Measurements from ENCODE around the gene VIM. TPM values are rescaled to one million over a fixed set of nuclear protein-coding genes. Genes with fewer than 3 reads are reported as not detected.

The VIM gene
- total RNA-seq, 1 donor from 2014 or later, result 1,350 TPM

DNA sequence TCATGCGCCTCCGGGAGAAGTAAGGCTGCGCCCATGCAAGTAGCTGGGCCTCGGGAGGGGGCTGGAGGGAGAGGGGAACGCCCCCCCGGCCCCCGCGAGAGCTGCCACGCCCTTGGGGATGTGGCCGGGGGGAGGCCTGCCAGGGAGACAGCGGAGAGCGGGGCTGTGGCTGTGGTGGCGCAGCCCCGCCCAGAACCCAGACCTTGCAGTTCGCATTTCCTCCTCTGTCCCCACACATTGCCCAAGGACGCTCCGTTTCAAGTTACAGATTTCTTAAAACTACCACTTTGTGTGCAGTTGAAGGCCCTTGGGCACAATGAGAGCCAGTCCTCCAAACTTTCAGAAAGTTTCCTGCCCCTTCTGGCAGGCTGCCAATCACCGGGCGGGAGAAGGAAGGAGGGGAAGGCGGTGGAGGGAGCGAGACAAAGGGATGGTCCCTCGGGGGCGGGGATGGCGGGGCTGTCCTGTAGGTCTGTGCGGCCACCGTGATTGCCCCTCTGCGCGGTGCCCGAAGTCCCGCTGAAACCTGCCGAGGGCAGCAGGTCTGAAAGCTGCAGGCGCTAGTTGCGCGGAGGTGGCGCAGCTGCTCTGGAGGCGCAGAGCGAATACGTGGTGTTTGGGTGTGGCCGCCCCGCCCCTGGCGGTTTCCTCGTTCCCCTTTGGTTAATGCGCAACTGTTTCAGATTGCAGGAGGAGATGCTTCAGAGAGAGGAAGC, 2.1 kb downstream of the VIM start:
- intact Hi-C loops (cut with micrococcal nuclease), result loop anchor here (1.0 to 10.0 kb wide), 14 partner anchors 27 to 1425 kb away; partner anchors contain the start of genes ARL5B, MINDY3, NSUN6 and RSU1

DNA sequence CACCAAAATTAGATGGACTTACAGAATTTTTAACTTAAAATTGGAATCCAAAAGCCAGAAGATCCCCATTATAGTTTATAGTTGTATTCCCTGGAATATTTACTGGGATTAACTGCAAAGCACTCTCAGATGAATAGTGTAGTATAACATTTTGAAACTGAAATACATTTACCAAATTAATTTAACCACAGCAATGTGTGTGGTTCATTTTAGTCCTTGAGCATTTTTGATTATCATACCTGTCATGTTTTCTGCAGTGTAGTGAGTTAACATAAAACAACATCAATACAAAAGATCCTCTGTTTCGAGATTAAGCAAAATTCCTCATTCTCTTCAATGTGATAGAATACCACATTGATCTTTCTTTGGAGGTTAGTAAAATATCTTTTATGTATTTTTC, 3.7 kb downstream of the VIM start:
- intact Hi-C loops (cut with micrococcal nuclease), result loop anchor here (1.0 to 10.0 kb wide), 3 partner anchors 795 to 1423 kb away; partner anchors contain the start of genes ARL5B, MINDY3 and NSUN6

DNA sequence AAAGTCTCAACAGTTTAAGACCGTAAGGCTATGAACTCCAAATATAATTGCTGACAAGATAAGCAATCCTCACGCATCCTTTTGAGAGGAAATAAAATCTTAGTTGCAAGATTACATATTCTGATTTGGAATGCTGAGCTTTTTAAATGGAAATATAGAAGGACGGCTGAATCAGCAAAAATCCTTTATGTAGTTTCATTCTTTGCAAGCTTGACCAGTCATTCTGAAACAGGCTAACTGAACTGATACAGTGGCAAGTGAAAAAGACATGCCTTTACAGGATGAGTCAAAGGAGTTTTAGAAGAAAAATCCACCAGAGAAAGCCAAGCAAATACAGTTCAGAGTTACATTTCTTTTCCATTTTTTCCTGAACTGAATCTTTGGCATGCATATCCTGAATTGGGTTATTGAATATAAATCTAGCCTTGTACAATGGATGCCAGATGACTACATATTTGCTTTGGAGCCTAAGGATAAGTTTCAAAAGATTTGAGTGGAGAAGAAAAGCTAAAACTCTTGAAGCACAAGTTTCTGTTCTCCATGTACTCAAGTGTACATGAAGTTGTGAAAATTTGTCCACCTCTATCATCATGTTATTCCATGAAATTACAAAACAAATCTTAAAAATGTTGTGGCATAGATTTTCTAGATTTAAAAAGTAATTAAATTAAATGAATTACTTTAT, 4.4 kb downstream of the VIM start:
- intact Hi-C loops (cut with micrococcal nuclease), result loop anchor here (10.0 kb wide), 2 partner anchors 1368 to 1422 kb away; partner anchors contain the start of genes ARL5B, MINDY3 and NSUN6

DNA sequence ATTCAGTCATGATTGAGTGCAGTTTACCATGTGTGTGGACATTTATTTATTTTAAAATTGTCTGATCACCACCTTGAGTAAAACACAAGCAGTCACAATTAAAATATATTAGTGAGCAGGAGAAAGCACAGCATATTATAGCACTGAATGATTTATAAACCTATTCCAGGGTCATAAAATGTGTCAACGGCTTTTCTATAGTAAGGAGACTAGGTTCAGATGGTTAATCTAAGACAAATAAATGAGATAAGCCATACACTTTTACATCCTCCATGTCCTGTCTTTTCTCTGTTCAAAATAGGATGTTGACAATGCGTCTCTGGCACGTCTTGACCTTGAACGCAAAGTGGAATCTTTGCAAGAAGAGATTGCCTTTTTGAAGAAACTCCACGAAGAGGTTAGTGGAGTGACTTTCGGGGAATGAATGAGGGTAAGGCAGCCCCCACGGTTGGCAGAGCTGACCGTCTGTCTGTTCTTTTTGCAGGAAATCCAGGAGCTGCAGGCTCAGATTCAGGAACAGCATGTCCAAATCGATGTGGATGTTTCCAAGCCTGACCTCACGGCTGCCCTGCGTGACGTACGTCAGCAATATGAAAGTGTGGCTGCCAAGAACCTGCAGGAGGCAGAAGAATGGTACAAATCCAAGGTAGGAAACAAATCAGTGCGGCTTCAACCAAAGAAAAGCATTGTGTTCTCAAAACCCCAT, 5.4 kb downstream of the VIM start:
- intact Hi-C loops (cut with micrococcal nuclease), result loop anchor here (10.0 kb wide), 2 partner anchors 1369 to 1421 kb away; partner anchors contain the start of genes ARL5B, MINDY3 and NSUN6

DNA sequence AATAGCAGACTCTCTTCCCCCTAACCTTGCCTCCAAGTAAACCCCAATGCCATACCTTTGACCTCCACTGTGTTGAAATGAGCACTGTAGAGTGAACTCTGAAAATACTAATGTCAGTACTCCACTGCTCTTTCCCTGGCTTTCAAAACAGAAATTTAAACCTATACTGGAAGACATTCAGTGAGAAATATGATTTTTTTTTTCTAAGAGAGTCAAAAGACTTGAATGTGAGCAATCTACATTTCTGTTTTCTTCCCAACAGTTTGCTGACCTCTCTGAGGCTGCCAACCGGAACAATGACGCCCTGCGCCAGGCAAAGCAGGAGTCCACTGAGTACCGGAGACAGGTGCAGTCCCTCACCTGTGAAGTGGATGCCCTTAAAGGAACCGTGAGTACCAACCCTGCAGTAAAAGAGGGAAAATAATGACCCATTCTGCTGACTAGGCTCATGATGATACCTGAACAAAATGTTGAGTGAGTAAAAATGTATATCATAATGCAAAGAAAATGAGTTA, 6.4 kb downstream of the VIM start:
- intact Hi-C loops (cut with micrococcal nuclease), result loop anchor here (10.0 kb wide), 2 partner anchors 1370 to 1420 kb away; partner anchors contain the start of genes ARL5B, MINDY3 and NSUN6

DNA sequence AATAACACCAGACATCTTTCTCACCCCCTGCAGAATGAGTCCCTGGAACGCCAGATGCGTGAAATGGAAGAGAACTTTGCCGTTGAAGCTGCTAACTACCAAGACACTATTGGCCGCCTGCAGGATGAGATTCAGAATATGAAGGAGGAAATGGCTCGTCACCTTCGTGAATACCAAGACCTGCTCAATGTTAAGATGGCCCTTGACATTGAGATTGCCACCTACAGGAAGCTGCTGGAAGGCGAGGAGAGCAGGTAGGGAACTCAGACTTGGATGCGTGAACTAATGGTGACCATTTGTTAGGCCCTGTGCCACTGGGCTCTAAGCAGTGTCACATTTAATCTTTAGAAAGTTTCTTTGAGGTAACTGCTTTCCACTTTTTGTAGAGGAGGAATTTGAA, 7.1 kb downstream of the VIM start:
- intact Hi-C loops (cut with micrococcal nuclease), result loop anchor here (10.0 kb wide), 2 partner anchors 1370 to 1420 kb away; partner anchors contain the start of genes ARL5B, MINDY3 and NSUN6

DNA sequence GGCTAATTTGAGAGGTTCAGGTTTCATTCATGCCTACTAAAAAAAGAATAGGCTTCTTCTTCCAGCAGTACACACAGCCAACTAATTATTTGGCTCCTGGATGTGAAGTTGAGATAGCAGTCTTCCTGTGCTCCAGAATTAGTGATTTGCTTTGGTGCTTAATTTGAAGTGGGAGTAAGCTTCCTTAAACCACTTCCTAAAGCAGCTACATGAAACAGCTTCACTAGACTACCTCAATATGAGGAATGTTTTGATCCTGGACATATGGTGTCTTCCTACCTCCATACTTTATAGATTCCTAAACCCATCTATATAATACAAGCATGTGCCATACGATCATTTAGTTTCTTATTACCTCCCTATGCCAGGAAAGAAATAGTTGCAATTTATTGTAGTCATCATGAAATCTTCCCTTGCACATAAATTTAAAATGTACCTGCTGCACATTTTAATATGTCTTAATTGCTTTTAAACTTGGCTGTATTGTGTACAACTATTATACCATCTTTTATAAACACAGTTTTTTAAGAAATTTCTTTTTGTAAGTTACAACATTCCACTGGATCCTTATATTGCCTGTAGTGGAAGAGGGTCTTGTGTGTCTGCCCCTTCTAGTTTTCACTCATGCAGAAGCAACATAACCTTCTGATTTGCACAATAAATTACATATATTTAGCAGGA, 8.6 kb downstream of the VIM start:
- intact Hi-C loops (cut with micrococcal nuclease), result loop anchor here (10.0 kb wide), 2 partner anchors 1372 to 1418 kb away; partner anchors contain the start of genes ARL5B, MINDY3 and NSUN6

DNA sequence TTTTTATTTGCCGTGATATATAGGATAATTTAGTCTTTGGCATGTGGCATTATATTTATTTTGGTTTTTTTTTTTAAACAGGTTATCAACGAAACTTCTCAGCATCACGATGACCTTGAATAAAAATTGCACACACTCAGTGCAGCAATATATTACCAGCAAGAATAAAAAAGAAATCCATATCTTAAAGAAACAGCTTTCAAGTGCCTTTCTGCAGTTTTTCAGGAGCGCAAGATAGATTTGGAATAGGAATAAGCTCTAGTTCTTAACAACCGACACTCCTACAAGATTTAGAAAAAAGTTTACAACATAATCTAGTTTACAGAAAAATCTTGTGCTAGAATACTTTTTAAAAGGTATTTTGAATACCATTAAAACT, 9.1 kb downstream of the VIM start:
- intact Hi-C loops (cut with micrococcal nuclease), result loop anchor here (10.0 kb wide), 2 partner anchors 1372 to 1418 kb away; partner anchors contain the start of genes ARL5B, MINDY3 and NSUN6

DNA sequence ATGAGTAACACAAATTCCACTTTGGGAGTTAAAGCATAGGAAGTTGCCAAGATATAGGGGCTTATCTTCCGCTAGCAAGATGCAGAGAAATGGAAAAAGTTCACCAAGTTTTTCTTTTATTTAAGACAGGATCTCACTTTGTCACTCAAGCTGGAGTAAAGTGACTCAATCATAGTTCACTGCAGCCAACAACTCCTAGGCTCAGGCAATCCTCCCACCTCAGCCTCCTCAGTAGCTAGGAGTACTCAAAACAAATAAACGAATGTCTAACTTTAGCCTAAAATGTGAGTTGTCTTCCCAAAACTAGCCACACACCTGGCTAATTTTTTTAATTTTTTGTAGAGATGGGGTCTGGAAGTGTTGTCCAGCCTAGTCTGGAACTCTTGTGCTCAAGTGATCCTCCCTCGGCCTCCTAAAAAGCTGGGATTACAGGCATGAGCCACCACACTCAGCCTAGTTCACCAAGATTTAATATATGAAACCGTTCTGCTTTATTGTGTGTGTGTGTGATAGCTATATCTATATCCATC, 9.9 kb downstream of the VIM start:
- intact Hi-C loops (cut with micrococcal nuclease), result loop anchor here (10.0 kb wide), 2 partner anchors 1373 to 1417 kb away; partner anchors contain the start of genes ARL5B, MINDY3 and NSUN6

DNA sequence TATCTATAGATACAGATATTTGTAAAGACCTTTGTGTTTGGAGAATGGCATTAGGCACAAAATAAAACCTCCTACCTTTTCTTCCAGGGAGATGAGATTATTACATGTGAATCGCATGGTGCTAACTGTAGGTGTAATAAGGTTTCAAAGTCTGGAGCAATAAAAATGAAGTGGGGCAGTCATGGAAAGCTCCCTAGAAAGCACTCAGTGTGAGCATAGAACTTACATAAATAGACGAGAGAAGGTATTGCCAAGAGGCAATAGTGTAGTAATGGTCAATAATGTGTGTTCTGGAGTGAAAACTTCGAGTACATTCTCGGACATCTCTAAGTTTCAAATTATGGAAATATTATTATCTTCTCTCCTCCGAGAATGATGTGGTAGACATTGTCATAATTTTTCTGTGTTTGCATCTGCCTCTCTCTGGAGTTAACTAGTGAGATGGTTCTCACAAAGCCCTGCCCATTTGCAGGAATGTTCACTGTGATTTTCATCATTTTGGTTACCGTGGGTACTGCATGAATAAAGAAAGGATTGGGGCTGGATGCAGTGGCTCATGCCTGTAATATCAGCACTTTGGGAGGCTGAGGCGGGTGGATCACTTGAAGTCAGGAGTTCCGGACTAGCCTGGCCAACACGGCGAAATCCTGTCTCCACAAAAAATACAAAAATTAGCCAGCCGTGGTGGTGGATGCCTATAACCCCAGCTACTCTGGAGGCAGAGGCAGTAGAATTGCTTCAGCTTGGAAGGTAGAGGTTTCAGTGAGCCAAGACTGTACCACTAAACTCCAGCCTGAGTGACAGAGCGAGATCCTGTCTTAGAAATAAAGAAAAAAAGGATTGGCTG, 10.6 kb downstream of the VIM start:
- intact Hi-C loops (cut with micrococcal nuclease), result loop anchor here (10.0 kb wide), 2 partner anchors 1374 to 1416 kb away; partner anchors contain the start of genes ARL5B, MINDY3 and NSUN6

DNA sequence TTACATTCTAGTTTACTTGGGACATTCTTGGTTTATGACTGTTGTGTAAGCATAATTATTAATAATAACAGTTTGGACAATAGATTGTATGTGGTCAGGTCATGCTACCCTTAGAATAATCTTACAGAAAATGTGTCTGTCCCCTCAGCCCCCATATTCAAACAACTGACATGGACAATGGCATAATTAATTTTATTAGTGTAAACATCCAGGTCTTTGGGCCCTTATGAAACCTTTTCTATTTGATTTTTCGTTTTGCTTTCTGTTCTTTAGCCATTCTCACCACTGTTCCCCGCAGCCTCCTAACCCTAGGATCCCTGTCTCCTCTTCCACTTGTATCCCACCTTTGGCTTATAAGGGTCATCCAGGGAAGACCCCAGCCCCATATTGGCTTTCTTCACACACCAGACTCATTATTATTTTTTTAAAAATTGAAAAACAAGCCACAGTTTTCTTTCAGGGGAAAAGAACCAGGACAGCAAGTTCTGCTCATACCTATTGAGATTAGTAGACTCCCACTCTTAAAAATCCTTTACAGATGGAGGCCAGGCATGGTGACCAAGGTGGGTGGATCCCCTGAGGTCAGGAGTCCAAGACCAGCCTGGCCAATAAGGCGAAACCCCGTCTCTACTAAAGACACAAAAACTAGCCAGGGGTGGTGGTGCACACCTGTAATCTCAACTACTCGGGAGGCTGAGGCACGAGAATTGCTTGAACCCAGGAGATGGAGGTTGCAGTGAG, 11.5 kb downstream of the VIM start:
- intact Hi-C loops (cut with micrococcal nuclease), result loop anchor here (10.0 kb wide), 2 partner anchors 1375 to 1415 kb away; partner anchors contain the start of genes ARL5B, MINDY3 and NSUN6

DNA sequence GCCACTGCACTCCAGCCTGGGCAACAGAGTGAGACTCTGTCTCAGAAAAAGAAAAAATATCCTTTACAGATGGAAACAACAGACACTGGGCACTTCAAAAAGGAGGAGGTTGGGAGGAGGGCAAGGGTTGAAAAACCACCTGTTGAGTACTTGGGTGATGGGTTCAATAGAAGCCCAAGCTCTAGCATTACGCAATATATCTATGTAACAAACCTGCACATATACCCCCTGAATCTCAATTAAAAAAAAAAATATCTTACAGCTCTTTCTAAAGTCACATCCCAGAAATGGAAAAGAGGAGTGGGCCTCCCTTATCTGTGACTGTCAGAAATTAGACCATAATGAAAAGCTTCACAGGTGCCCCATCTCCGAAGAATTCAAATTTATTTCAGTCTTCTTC, 12.1 kb downstream of the VIM start:
- intact Hi-C loops (cut with micrococcal nuclease), result no loop called here

DNA sequence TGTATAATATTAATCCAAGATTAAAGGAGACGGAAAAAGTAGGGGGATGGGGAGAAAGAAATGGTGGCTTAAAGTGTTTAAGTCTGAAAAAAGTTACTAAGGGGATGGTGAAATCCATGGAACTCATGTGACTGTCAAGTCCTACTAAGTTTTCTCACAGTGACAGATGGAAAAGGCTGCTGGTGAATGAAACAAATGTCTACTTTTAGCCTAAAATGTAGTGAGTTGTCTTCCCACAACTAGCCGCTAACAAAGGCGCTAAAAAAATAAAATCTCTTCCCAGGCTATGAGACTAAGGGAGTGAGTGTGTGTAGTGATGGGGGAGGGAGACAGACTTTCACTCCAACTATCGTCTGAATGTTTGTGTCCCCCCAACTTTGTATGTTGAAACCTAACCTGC, 12.6 kb downstream of the VIM start:
- intact Hi-C loops (cut with micrococcal nuclease), result no loop called here

DNA sequence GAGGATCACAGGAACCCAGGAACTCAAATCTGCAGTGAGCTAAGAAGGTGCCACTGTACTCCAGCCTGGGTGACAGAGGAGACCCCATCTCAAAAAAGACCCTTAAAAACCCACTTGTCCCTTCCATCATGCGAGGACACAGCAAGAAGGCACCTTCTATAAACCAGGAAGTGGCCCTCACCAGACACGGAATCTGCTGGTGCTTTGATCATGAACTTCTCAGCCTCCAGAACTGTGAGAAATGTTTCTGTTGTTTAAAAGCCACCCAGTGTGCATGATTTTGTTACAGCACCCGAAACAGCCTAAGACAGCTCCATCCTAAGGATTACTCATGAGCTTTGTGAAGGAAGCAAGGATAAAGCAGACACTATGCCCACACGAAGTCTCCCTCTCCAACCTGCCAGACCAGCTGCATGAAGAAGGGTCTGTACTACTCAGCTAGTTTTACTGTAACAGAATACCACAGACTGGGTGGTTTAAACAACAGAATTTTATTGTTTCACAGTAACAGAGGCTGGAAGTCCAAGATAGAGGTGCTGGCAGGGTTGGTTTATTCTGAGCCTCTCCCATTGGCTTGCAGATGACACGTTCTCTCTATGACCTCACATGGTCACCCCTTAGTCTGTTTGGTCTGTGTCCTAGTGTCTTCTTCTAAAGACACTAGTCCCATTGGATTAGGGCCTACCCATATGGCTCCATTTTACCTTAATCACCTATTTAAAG, 13.7 kb downstream of the VIM start:
- intact Hi-C loops (cut with micrococcal nuclease), result no loop called here

DNA sequence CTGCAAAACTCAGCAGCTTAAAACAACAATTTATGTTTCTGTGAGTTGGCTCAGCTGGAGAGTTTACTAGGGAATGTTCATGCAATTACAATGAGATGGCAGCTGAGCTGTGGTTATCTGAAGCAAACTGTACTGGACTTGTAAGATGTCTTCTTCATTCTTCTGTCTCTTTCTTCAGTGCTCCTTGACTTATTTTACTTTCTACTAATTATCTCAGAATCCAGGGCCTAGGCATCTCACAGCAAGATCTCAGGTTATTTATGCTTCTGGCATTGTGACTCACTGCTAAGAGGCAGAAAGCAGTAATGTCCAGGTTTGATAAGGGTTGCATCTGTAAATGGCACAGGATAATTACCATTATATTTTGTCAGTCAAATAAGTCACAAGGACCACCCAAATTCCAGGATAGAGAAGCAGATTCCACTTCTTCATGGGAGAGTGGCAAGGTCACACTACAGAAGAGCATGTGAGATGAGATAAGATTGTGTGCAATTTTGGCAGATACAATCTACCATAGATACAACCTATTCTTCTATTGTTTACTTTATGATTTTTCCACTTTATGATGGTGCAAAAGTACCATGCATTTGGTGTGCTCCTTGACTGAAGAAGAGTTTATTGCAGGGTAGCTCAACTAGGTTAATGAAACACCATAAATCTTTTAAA, 16.8 kb downstream of the VIM start:
- intact Hi-C loops (cut with micrococcal nuclease), result no loop called here

DNA sequence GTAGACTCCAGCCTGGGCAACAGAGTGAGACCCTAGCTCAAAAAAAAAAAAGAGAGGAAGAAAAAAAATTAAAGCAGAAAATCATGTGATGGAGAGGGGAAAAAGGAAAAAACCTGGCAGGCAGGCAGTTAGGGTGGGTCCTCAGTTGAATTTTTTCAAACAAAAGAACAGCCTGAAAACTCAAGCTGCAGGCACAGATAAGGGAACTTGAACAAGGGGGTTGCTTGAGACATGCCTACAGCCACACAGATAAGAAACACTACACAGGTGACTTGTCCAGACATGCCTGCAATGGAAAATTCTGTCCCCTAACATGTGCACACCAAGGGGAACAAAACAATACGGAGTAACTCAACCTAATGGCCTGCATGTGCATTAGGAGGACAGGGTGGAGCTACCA, 19.2 kb downstream of the VIM start:
- intact Hi-C loops (cut with micrococcal nuclease), result no loop called here

DNA sequence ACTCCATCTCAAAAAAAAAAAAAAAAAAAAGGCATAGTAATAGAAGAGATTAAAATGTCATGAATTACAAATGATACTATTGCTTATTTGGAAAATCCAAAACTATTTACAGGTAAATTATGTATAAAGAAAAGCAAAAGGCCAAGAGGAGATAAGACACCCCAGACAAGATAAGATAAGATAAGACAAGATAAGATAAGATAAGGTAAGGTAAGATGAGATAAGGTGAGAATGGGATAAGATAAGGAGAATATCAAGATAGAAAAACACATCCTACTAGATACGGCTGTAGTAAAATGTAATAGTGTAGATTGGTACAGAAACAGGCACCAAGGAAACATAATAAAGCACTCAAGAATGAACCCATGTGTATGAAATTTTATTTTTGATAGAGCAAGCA, 20.9 kb downstream of the VIM start:
- intact Hi-C loops (cut with micrococcal nuclease), result no loop called here
